Measurements from ENCODE around the gene DDX31. TPM values are rescaled to one million over a fixed set of nuclear protein-coding genes. Genes with fewer than 3 reads are reported as not detected.

DDX31 gene
- total RNA-seq, 1 donor from 2014 or later = 17.0 TPM

DNA sequence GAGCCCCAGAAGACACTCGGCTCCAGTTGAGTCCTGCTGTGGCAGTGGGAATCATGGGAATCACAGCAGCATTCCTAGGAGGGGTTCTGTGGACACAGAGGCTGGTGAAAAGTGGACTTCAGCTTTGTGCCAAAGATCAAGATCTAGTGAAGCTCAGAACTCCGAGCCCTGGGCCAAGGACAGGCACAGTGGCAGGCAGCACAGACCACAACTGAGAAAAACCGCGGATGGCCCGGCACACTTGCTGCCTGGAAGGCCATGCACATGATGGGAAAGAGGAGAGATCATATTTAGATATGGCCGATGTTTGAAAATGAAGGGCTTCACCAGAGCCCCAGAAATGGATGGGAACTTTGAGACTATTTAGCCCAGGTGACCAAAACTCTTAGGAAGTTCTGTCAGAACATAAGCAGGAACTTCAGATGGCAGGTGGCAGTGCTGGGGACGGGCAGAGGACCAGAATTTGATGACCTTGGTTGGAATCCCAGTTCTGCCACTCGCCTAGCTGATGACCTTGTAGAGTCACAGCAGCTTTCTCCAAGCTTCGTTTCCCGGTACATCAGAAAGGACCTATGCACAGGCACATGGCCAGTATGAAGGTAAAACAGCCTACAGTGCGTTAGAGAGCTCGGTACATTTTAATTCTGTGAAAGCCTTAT is 69.3 kb downstream of the DDX31 start:
- intact Hi-C loops (cut with micrococcal nuclease) = no loop called here

DNA sequence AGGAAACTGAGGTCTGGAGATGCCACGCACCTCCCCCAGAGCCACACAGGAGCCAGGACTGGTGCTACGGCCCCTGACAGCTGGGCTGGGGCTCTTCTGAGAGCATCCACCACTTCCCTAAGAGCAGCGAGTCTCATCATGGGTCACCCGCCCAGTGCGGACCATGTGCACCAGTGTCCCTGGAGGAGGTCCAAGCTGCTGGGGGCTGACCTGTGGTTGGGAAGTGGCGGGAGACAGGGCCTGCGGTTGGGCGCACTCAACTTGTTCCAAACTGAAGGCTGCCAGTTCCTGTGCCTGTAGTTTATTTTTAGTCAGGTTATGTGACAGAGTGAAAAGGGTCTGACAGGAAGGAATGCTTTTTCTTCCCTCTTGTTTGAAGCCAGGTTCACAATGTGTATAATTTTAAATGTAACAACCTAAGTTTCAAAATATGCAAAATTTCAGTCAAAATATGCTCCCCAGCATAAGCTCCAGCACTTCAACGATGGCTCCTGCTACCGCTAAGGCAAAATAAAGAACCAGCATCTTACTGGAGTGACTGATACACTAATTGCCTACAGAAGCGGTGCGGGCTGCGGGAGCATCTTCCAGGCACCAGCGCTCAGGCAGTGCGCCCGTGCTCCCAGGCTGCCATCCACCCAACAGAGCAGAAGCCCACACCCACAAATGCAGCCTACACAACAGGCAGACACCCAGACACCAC is 72.6 kb downstream of the DDX31 start:
- intact Hi-C loops (cut with micrococcal nuclease) = no loop called here

DNA sequence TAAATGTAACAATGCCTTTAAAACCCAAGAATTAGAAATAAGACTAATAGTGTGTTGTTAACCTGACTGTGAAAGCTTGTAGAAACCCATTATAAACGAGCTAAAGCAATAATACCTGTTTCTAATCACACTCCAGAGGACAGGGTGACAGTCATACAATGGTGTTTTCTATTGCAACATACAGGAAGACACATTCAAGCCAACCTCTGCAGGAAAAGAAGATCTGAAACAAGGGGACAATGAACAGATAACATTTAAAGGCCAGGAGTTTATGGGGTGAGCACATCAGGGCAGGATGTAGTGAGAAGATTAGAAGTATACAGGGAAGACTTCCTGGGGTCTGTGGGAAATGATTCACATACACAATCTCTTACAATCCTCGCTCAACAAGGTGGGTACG is 73.6 kb downstream of the DDX31 start:
- intact Hi-C loops (cut with micrococcal nuclease) = no loop called here

DNA sequence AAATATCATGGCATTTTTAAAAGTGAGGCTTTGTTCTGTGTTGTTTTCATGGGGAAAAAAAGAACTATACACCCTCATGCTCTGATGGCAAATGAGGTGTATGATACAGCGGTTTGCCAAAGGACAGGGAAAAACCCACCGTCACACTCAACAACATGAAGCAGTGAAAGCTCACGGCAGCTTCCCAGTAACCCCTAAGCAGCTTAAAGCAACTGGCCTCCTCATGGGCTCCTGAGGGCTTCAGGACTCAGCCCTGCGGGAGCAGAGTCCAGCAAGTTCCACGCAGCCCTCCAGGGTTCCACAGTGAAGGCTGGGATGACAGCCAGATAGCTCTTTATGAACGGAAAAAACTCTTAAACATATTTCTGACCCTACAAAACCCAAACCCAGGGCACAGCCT is 74.5 kb downstream of the DDX31 start:
- intact Hi-C loops (cut with micrococcal nuclease) = no loop called here

DNA sequence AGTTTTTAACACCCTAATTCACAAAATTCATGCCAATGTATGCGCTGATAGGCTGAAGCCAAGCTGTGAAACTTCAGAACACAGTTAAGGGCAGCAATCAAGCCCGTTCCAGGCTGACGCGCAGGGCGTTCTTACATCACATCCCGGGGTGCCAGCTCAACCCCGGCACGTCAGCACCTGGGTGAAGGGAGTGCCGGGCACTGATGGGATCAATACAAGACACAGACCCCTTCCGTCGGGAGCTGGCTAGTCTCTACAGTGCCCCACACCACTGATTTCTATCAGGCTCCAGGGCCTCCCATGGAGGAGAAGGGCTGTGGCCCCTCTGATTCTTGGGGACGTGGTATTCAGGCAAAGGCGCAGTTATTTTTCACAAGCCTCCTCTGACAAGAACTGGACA is 75.4 kb downstream of the DDX31 start:
- intact Hi-C loops (cut with micrococcal nuclease) = no loop called here

DNA sequence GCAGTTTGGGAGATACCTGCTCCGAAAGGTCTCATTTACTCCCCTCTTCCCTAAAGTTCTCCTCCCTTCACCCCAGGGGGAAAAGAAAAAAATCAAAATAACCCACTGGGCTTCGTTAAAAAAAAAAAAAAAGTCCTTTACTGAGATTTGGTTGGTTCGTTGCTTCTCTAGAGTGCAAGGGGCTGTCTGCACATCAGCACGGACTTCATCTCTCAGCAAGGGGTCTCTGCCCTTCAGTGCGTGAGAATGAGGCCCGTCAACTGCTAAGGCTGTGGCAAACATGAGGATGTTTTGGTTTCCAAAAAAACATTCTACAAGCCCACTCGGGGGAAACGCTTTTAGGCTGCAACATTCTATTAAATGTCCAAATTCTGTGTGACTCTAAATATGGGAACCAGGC is 77.3 kb downstream of the DDX31 start:
- intact Hi-C loops (cut with micrococcal nuclease) = no loop called here

DNA sequence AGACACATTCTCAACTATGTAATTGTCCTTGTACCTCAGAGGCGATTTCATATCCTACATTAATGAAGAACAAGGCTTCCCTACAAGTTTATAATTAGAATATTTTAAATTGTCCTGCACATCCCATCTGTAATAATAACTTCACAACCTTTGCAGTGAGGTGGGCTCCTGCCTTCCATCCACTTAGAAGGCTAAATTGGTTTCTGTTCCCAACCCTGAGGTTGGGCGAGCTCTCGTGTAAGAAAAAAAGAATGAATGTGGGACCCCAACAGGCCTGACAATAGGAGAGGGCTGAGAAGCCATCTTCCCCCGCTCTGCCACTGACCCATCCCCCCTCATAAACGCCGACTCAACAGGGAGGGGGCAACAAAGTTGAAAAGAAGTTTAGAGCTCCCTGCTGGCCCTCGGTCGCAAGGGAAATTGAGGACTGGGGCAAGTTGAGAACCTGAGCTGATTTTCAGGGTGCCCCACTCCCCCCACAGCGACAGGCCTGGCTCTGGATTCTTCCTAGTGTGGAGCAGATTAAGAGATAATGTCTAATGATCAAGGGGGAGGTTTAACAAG is 78.0 kb downstream of the DDX31 start:
- intact Hi-C loops (cut with micrococcal nuclease) = no loop called here

DNA sequence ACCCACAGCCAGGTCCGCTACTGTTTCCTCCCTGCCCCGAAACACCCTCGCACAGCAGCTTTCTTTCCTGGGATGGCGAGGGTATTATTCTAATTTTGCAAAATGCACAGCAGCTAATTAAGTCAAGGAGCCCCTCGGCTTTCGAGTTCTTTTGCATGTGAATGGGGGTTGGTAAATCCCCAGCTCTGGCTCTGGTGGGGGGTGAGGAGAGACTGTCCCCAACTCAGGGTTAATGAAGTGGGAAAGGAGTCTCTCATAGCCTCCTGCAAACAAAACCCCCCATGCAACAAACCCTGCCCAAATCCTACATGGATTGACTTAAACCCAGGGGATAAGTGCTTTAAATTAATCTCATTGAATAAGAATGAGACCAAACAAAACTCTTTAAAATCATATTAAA is 78.5 kb downstream of the DDX31 start:
- intact Hi-C loops (cut with micrococcal nuclease) = no loop called here

DNA sequence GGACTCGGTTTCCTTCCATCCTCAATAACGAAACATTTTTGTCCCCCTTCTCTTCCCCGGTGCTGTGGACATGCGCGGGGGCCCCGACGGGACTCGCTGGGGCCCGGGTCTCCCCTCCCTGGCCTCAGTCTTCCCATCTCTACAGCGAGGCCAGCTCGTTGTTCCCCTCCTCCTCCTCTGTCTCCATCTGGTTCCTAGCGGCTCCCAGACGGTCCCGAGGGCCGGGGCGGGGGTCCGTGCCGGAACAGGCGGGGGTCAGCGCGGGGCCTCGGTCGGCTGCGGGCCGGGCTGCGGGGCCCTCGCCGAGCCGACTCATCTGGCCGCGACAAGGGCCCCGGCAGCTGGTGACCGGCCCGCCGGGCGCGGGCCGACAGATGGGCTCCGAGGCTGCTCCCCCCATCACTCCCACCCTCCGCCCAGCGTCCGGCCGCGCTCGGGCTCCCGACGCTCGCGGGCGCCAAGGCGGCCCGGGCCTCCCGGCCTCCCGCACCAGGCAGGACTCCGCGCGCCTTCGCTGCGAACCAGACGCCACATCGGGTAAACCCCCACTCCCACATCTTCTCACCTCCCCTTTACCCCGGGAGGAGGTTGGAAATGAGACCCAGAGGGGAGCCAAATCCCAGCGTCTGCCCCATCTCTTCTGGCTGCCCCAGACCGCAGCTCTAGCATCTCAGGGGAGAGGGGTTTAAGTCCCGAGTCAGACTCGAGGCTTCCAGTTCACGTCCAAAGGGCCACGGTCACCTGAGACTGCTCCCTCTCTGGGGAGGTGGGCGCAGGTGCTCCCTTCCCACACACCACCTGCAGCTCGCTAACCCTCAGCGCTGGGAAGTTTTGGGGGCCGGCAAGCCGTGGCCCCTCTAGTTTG is 79.2 kb downstream of the DDX31 start:
- intact Hi-C loops (cut with micrococcal nuclease) = no loop called here

DNA sequence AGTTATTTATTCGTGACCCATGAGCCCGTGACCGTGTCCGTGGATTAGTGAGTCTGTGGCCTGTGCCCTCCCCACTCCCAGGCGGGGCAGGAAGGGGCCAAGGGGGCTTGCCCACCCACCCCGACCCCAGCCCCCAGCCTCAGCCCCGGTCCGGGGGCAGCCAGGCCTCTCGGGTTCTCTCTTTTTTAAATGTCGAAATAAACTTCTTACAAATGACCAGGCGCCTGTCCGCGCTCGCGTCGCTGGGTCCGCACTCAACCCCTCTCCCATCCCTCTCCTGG is 79.8 kb downstream of the DDX31 start:
- intact Hi-C loops (cut with micrococcal nuclease) = no loop called here

DNA sequence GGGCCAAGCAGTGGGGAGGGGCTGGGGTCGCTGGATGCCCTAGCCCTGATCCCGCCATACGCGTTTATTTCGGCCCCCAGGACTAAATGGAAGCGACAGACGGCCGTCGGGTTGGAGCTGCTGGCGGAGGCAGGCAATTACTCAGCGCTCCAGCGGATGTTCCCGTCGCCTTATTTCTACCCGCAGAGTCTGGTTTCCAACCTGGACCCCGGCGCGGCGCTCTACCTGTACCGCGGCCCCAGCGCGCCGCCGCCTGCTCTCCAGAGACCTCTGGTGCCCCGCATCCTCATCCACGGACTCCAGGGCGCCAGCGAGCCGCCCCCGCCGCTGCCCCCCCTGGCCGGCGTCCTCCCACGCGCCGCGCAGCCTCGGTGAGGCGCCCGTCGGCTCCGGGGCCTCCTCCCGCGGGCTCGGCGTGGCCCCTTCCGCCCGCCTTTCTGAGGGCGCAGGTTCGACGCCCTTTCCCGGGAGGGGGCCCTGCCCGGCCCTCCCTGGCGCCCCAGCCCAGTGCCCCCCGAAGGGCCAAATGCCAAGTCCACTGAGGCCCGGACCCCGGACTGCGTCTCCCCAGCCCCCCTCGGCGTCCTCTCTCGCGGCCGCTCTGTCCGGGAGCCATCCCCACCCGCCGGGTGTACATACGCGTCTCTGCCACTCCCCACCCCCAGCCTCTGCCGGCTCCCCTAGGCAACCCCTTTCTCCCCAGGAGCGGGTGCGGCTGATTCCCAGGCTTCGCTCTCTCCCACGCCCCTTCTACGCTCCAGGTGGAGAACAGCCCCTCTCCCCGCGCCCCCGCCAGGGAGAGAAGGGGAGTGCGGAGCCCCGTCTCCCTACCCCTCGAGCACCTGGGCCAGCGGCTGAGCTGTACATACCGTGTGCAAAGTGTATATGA is 80.4 kb downstream of the DDX31 start:
- intact Hi-C loops (cut with micrococcal nuclease) = no loop called here

DNA sequence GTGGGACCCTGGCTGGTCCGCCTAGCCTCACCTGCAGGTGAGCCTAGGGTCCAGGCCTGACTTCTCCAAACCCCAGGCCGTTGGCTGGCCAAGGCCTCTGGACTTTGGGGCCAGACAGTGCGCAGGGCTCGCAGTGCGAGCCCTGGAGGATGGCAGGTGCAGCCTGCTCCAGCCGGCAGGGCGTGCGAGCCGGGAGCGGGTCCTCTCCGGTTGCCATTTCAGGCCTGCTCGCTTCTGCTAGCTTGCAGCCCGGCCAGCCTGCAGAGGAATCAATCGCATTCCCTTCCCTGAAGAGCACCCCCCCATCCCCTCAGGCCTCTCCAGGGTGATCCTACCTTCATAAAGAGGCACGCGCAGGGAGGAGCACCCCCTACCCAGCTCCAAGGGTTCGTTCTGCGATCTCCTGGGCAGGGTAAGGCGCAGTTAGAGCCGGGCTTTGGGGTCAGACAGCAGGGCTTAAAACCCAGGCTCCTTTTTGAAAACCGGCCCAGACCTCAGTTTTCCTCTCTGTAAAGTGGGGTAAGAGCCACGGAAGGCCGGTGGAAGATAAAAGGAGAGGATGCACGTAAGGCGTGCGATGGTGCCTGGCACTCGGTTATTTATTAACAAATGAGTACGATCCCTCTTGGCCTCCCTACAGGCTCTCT is 81.2 kb downstream of the DDX31 start:
- intact Hi-C loops (cut with micrococcal nuclease) = no loop called here

DNA sequence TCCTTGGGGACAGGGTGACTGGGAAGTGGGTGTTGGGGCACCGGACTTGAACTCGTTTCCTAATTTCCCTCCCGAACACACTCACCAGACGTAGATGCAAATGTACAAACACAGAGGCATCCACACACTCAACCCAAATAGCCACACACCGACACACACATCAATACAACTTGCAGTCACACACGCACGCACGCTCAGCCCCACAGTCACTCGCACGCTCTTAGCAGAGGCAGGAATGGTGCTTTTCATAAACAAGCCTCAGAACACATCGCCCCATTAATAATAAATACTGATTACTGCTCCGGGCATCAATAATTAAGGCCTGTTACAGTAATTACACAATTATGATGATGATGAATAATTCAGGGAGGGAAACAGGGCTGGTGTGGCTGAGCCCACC is 81.7 kb downstream of the DDX31 start:
- intact Hi-C loops (cut with micrococcal nuclease) = no loop called here

DNA sequence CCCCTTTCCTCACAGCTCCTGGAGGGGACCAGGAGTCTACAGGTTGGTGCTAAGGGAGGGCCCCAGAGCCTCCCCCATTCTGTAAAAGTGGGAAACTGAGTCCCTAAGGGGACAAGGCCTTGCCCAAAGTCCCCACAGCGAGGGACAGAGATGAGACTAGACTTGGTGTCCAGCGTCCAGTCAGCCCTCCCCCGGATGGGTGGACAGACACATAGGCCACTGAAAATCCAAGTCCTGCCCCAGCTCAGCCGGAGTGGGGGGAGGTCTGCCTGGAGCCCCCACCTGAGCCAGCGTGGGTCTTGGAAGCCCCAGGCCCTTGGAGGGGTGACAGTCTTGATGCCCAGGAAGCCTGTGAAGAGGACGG is 82.2 kb downstream of the DDX31 start:
- intact Hi-C loops (cut with micrococcal nuclease) = no loop called here

DNA sequence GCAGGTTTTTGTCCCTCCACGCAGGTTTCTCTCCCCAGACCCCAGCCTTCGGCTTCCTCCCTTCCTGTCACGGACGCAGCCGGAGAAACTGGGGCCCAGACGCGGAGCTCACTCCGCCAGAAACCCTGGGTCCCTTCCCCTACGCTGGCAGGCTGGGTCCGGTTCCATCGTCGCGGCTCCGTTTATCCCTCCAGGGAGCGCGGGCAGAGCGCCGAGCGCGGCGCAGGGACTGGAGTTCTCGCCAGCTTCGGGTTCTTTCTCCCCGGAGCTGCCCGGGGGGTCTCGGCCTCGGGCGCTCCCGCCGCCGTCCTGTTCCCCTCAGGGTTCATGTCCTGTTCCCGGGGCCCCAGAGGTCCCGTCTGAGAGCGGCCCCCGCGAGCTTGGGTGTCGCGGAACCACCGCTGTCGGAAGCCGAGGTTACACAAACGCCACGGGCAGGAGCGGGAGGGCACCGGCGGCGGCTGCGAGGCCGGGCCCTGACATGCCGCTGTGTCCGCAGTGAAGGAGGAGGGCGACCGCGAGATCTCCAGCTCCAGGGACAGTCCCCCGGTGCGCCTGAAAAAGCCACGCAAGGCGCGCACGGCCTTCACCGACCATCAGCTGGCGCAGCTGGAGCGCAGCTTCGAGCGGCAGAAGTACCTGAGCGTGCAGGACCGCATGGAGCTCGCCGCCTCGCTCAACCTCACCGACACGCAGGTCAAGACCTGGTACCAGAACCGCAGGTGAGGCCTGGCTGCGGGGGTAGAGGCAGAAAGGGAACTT is 82.8 kb downstream of the DDX31 start:
- intact Hi-C loops (cut with micrococcal nuclease) = no loop called here

DNA sequence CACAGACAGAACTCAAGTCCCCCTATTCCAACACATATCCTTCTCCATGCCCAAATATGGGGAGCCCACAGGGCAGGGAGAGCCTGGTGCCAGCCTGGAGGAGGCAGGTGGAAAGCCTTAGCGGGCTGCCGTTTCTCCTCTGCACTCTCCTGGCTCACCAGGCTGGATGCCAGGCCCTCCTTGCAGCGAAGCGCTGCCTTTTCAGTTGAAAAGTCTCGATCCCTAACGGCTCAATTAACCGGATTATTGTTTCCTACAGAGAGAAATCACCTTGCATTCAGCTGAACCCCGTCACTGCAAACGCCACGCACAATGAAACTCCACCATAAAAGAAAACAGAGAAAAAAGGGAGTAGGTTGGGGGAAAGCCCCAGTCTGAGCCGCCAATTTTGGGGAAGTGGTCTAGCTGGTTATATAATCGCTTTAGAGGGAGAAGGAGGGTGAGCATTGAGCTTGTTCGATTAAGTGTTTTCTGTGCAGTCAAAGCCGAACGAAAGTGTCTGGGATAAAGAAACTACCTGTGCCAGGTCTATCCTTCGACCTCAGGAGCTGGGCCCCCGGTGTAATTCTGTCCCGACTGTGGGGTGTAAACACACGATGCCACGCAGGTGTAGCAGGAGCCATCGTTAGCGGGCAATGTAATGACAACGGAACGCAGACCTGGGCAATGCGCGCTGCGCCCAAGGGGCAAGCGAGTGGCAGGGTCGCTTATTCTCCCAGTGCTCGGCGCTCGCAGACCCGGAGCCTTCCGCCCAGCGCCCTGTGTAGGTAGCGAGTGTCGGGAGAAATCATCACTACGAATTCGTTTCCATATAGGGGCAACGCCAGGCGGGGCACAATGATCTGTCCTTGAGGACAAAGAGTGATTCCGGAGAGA is 83.6 kb downstream of the DDX31 start:
- intact Hi-C loops (cut with micrococcal nuclease) = no loop called here

DNA sequence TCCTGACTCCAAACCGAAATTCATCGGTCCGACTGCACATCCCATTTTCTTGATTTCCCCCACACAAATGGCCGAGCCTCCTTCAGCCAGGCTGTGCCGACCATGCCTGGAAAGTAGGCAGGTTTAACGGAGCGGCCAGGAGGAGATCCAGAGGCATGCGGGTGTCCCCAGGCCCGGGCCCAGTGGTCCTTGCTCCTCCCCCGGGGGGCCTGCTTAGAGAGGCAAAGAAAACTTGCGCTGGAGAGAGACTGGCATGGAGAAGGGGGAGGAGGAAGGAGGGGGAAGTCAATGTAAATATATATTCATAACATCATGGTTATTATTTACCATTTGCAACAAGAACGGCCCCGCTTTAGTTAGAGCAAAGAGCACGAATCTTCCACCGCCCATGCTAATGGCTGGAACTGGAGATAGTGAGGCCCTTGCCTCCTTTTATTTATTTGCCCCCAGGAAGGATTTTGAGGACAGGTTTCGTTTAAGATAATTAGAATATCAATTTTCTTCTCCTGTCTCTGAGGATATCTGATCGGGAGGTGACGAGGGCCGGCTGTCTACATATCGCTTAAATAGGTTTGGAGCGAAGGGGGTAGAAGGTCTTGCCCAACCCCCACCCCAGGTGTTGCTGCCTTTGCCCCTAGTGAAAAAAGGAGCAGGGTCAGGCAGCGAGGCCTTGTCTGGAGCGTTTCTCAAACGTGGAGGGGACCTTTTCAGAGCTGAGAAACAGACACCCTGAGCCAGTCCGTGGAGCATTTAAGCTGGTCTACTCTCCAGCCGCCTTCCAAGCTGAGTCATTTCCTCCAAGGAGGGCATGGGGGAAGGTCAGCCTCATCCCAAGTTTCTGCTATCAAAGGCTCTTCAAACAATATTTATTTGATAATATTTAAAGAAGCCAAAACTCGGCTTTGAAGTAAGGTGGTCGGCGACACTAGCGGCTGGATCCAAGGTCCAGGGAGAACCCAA is 84.9 kb downstream of the DDX31 start:
- intact Hi-C loops (cut with micrococcal nuclease) = no loop called here

Data from T-helper 2 cell treated with Interferon-gamma antibody and Interleukin-4, amounts not matched to agents 100 ng/mL and 5 ng/mL, for 36 hours (primary cell).